ENCODE data around the gene MPND. TPM values are rescaled to one million over a fixed set of nuclear protein-coding genes. Genes with fewer than 3 reads are reported as not detected.
A peak's percentile ranks its signal among the peaks of the same experiment; 100 is the strongest.

Gene MPND
- polyA plus RNA-seq, 1 of the 3 experiments (the other 2 are of a cell fraction), result 21.3 TPM

- Histone ChIP-seq H2AFZ (ENCODE audit: low read depth) (no peak overlapping the region), H3F3A (replicated peaks; ENCODE audit: insufficient read depth) (no peaks in the 10 kb centered on the region), H3K9ac (no peak overlapping the region), H3K27ac (ENCODE audit: low read depth in 2 of 2, low read length in 1 of 2) (no peak overlapping the region), H3K27me3 (ENCODE audit: insufficient read depth) (no peaks in the 10 kb centered on the region), H3K4me2 (no peak overlapping the region), H3K4me3 (ENCODE audit: low read depth in 2 of 2, low read length in 1 of 2) (no peak overlapping the region), H3K79me2 (ENCODE audit: insufficient read depth) (no peaks in the 10 kb centered on the region), H3K36me3 (replicated peaks in 1 of 2; ENCODE audit: control insufficient read depth in 1 of 2, insufficient read depth in 2 of 2, low read length in 1 of 2) (peaks cover 0 to 47% of the 10 kb centered on the region in 2 experiments), H3K9me2 (no peaks in the 10 kb centered on the region), H3K9me3 (no peaks in the 10 kb centered on the region), H4K20me1 (ENCODE audit: insufficient read depth) (no peaks in the 10 kb centered on the region), H3K4me1 (ENCODE audit: control insufficient read depth in 1 of 2, insufficient read depth in 2 of 2, low read depth in 1 of 2, low read length in 1 of 2) (no peaks in the 10 kb centered on the region)
- CTCF ChIA-PET, result interaction anchor here (1.8 to 2.2 kb wide), 2 partner anchors 42 to 92 kb away, joined by 6 to 8 read pairs; partner anchors contain the start of gene SH3GL1
- WGBS (ENCODE audit: low lambda C conversion rate), result 87% methylated on average over 5 of the region's 25 CpGs
- TF ChIP-seq MAX (IDR thresholded peaks at IDR 0.05; ENCODE audit: low read depth) (no peak), TCF12 (IDR thresholded peaks at IDR 0.05) (no peak), FOXM1 (IDR thresholded peaks at IDR 0.05; ENCODE audit: low read depth) (no peak)
- peak; percentile 27 for DNase-seq
- POLR2A ChIA-PET, result interaction anchor here (0.5 kb wide), 1 partner anchor 193 kb away, joined by 3 read pairs; no protein-coding TSS in a partner anchor
These were observed 15.6 kb downstream of the MPND start for GRCh38 chr19:4358709-4359626.

GRCh38 chr19:4359627-4360000 is 16.3 kb downstream of the MPND start:
- no peak overlapping the region for H2AFZ ChIP-seq (ENCODE audit: low read depth)
- no peak overlapping the region for H3K27ac ChIP-seq (ENCODE audit: low read depth in 2 of 2, low read length in 1 of 2)
- no peaks in the 10 kb centered on the region for H3F3A ChIP-seq (replicated peaks; ENCODE audit: insufficient read depth)
- H3K9me3 ChIP-seq, result no peaks in the 10 kb centered on the region
- H3K36me3 ChIP-seq (replicated peaks in 1 of 2; ENCODE audit: control insufficient read depth in 1 of 2, insufficient read depth in 2 of 2, low read length in 1 of 2), result peaks cover 0 to 47% of the 10 kb centered on the region in 2 experiments
- CTCF ChIA-PET, result interaction anchor here (1.8 to 2.2 kb wide), 2 partner anchors 41 to 92 kb away, joined by 6 to 8 read pairs; partner anchors contain the start of gene SH3GL1
- no peaks in the 10 kb centered on the region for H3K9me2 ChIP-seq
- H3K79me2 ChIP-seq (ENCODE audit: insufficient read depth), result no peaks in the 10 kb centered on the region
- H3K27me3 ChIP-seq (ENCODE audit: insufficient read depth), result no peaks in the 10 kb centered on the region
- DNase-seq, result no peak
- TF ChIP-seq SMC3 (IDR thresholded peaks at IDR 0.05; ENCODE audit: low read depth, low read length) (no peak), USF1 (IDR thresholded peaks at IDR 0.05; ENCODE audit: borderline replicate concordance, low read depth) (no peak), RCOR1 (IDR thresholded peaks at IDR 0.05; ENCODE audit: low read length) (no peak), REST (IDR thresholded peaks at IDR 0.05; ENCODE audit: low read depth, low read length) (no peak), CTCF (IDR thresholded peaks at IDR 0.05) (no peak), YY1 (IDR thresholded peaks at IDR 0.05; ENCODE audit: low read depth) (no peak), POLR2AphosphoS5 (IDR thresholded peaks at IDR 0.05; ENCODE audit: low read depth, low read length) (no peak)
- no peaks in the 10 kb centered on the region for H3K4me1 ChIP-seq (ENCODE audit: control insufficient read depth in 1 of 2, insufficient read depth in 2 of 2, low read depth in 1 of 2, low read length in 1 of 2)
- no peak overlapping the region for H3K4me2 ChIP-seq
- POLR2A ChIA-PET, result no interaction called here
- H4K20me1 ChIP-seq (ENCODE audit: insufficient read depth), result no peaks in the 10 kb centered on the region
- H3K4me3 ChIP-seq (ENCODE audit: low read depth in 2 of 2, low read length in 1 of 2), result no peak overlapping the region
- H3K9ac ChIP-seq, result no peak overlapping the region
- 76% methylated on average over 9 of the region's 13 CpGs for WGBS (ENCODE audit: low lambda C conversion rate)
